Ascending aorta (tissue), 2 donors: Measurements from ENCODE around the gene SLIT3. TPM values are rescaled to one million over a fixed set of nuclear protein-coding genes. Genes with fewer than 3 reads are reported as not detected.

ENCODE experiments used
- DNase-seq, 2 donors: peaks; one replicate each; pipeline ENCODE4 v3.0.0-alpha.2; 2019; ENCODE audit warnings: low spot score in 2 of 2
- H3K27ac ChIP-seq, 2 donors: fragments of 200-600 bp; sonication (generic); one replicate each; pipeline ENCODE4 v1.5.1; 2016 to 2017; ENCODE audit warnings: mild to moderate bottlenecking in 1 of 2
- H3K27me3 ChIP-seq: fragments of 200-600 bp; sonication (generic); one replicate; pipeline ENCODE4 v1.5.1; 2017
- H3K36me3 ChIP-seq, 2 donors: fragments of 200-600 bp; sonication (generic); one replicate each; pipeline ENCODE4 v1.5.1; 2016
- H3K4me1 ChIP-seq, 2 donors: fragments of 200-600 bp; sonication (generic); one replicate each; pipeline ENCODE4 v1.5.1; 2016 to 2017; ENCODE audit warnings: mild to moderate bottlenecking in 1 of 2
- H3K4me3 ChIP-seq, 2 donors: fragments of 200-600 bp; sonication (generic); one replicate each; pipeline ENCODE4 v1.5.1; 2016 to 2017; ENCODE audit warnings: mild to moderate bottlenecking in 1 of 2
- H3K9me3 ChIP-seq, 2 donors: fragments of 200-600 bp; sonication (generic); one replicate each; pipeline ENCODE4 v1.5.1; 2016
- CTCF ChIP-seq, 3 experiments: fragments of 200-600 bp in 2 of 3; fragments of 450-650 bp in 1 of 3; sonication (generic) in 2 of 3; IDR thresholded peaks; one replicate each; pipeline ENCODE4 v1.5.1; 2016 to 2019; ENCODE audit warnings: antibody characterized with exemption in 3 of 3, mild to moderate bottlenecking in 1 of 3, moderate library complexity in 1 of 3
- intact Hi-C: fragments of 100-400 bp; cut with DNase I; formaldehyde crosslinking; loops from one replicate; pipeline ENCODE4 v1.15.1; 2023
- total RNA-seq: library from RNA; depleted of rRNA; stranded (reverse); fragments of >200 nt; gene quantifications from one replicate; pipeline ENCODE4 v1.1.0, GENCODE V29; 2016

Gene SLIT3
- total RNA-seq, 1 donor from 2014 or later, result 128 TPM

GRCh38 chr5:168897387-168898122, 403.4 kb downstream of the SLIT3 start:
- no peak for TF ChIP-seq CTCF (IDR thresholded peaks at IDR 0.05)
- Histone ChIP-seq H3K9me3 (no peaks in the 10 kb centered on the region), H3K27me3 (no peaks in the 10 kb centered on the region), H3K36me3 (no peaks in the 10 kb centered on the region), H3K4me1 (no peaks in the 10 kb centered on the region), H3K4me3 (no peak overlapping the region), H3K27ac (no peak overlapping the region)
- intact Hi-C loops, result no loop called here
- no peak for DNase-seq

GRCh38 chr5:168895295-168896071, 405.5 kb downstream of the SLIT3 start:
- DNase-seq, result no peak
- Histone ChIP-seq H3K4me1 (no peaks in the 10 kb centered on the region), H3K36me3 (no peaks in the 10 kb centered on the region), H3K27me3 (no peaks in the 10 kb centered on the region), H3K27ac (no peak overlapping the region), H3K4me3 (no peak overlapping the region), H3K9me3 (no peaks in the 10 kb centered on the region)
- intact Hi-C loops, result no loop called here
- no peak for TF ChIP-seq CTCF (IDR thresholded peaks at IDR 0.05)

GRCh38 chr5:168893283-168893682, 407.7 kb downstream of the SLIT3 start:
- Histone ChIP-seq H3K4me3 (no peak overlapping the region), H3K27ac (no peak overlapping the region), H3K4me1 (no peaks in the 10 kb centered on the region), H3K9me3 (no peaks in the 10 kb centered on the region), H3K36me3 (no peaks in the 10 kb centered on the region), H3K27me3 (no peaks in the 10 kb centered on the region)
- no peak for TF ChIP-seq CTCF (IDR thresholded peaks at IDR 0.05)
- intact Hi-C loops, result no loop called here
- no peak for DNase-seq

GRCh38 chr5:168892618-168893186, 408.2 kb downstream of the SLIT3 start:
- Histone ChIP-seq H3K27ac (no peak overlapping the region), H3K27me3 (no peaks in the 10 kb centered on the region), H3K4me1 (no peaks in the 10 kb centered on the region), H3K36me3 (no peaks in the 10 kb centered on the region), H3K9me3 (no peaks in the 10 kb centered on the region), H3K4me3 (no peak overlapping the region)
- intact Hi-C loops, result no loop called here
- DNase-seq, result no peak
- TF ChIP-seq CTCF (IDR thresholded peaks at IDR 0.05), result no peak

- no peaks in the 10 kb centered on the region for H3K36me3 ChIP-seq
- H3K27ac ChIP-seq, result no peak overlapping the region
- H3K27me3 ChIP-seq, result no peaks in the 10 kb centered on the region
- no peaks in the 10 kb centered on the region for H3K4me1 ChIP-seq
- intact Hi-C loops, result no loop called here
- DNase-seq, result no peak
- no peak for TF ChIP-seq CTCF (IDR thresholded peaks at IDR 0.05)
- no peak overlapping the region for H3K4me3 ChIP-seq
- H3K9me3 ChIP-seq, result no peaks in the 10 kb centered on the region
These were observed 409.8 kb downstream of the SLIT3 start for GRCh38 chr5:168890816-168891812.
